IMR-90 (cell line): ENCODE results near the gene MAP3K5. TPM values are rescaled to one million over a fixed set of nuclear protein-coding genes. Genes with fewer than 3 reads are reported as not detected.

Experiments used
- ATAC-seq: fragments of 200-7000 bp; cut with Tn5 transposase; 2 replicates; pipeline ENCODE4 v1.9.1; 2020; ENCODE audit warnings: low read depth, mild to moderate bottlenecking, moderate library complexity
- BruUV-seq: library from RNA; stranded (reverse); fragments of 400-500 nt; replicated peaks from 2 replicates; lab custom pipeline; 2021; lab: Mats Ljungman, UMichigan
- CTCF ChIA-PET: fragments of 300-600 bp; formaldehyde crosslinking; extraction: SDS; loops from one replicate; lab custom pipeline; 2021; ENCODE audit warnings: antibody characterized with exemption; lab: Yijun Ruan, JAX
- POLR2A ChIA-PET: fragments of 300-600 bp; sonication (Branson Sonifier 250); formaldehyde crosslinking; loops from one replicate; lab custom pipeline; 2022; ENCODE audit warnings: antibody characterized with exemption; ENCODE audit not compliant: unreplicated experiment; lab: Charles Lee
- DNase-seq: peaks from one replicate; pipeline ENCODE4 v3.0.0; 2013
- H2AFZ ChIP-seq: replicated peaks from 2 replicates; pipeline ENCODE3; 2013; ENCODE audit warnings: low read length, mild to moderate bottlenecking; ENCODE audit not compliant: poor library complexity
- H2AK5ac ChIP-seq: 2 replicates; pipeline ENCODE4 v1.6.1; 2013; ENCODE audit warnings: low read depth, low read length, inconsistent platforms
- H2AK9ac ChIP-seq: replicated peaks from 2 replicates; pipeline ENCODE3; 2013; ENCODE audit warnings: mild to moderate bottlenecking, low read depth, low read length, moderate library complexity; ENCODE audit not compliant: poor library complexity
- H2BK120ac ChIP-seq: 2 replicates; pipeline ENCODE4 v1.6.1; 2013; ENCODE audit warnings: low read depth, low read length, inconsistent platforms
- H2BK15ac ChIP-seq: 3 replicates; pipeline ENCODE4 v1.6.1; 2013; ENCODE audit warnings: low read depth, low read length, inconsistent platforms
- H2BK20ac ChIP-seq: 2 replicates; pipeline ENCODE4 v1.6.1; 2013; ENCODE audit warnings: low read depth, mild to moderate bottlenecking, inconsistent platforms, low read length, moderate library complexity
- H2BK5ac ChIP-seq: 2 replicates; pipeline ENCODE4 v1.6.1; 2013; ENCODE audit warnings: mild to moderate bottlenecking, low read depth, low read length, inconsistent platforms; ENCODE audit not compliant: poor library complexity, severe bottlenecking
- H3K14ac ChIP-seq: replicated peaks from 2 replicates; pipeline ENCODE4 v1.6.1; 2013; ENCODE audit warnings: low read depth, low read length, inconsistent platforms
- H3K18ac ChIP-seq: 2 replicates; pipeline ENCODE4 v1.6.1; 2013; ENCODE audit warnings: low read depth, low read length, control low read depth
- H3K23ac ChIP-seq: 2 replicates; pipeline ENCODE4 v1.6.1; 2013; ENCODE audit warnings: low read depth, low read length, inconsistent platforms
- H3K27ac ChIP-seq: 2 replicates; pipeline ENCODE4 v1.5.1; 2013; ENCODE audit warnings: mild to moderate bottlenecking, control low read depth, low read length; ENCODE audit not compliant: insufficient read depth
- H3K27me3 ChIP-seq: 2 replicates; pipeline ENCODE4 v1.6.1; 2013; ENCODE audit warnings: low read length; ENCODE audit not compliant: control insufficient read depth, insufficient read depth
- H3K36me3 ChIP-seq: 2 replicates; pipeline ENCODE4 v1.6.1; 2013; ENCODE audit warnings: low read length, mixed read lengths; ENCODE audit not compliant: control insufficient read depth, insufficient read depth
- H3K4ac ChIP-seq: 2 replicates; pipeline ENCODE4 v1.6.1; 2013; ENCODE audit warnings: low read depth, low read length, inconsistent platforms
- H3K4me1 ChIP-seq: 2 replicates; pipeline ENCODE4 v1.6.1; 2013; ENCODE audit warnings: low read length, mixed read lengths; ENCODE audit not compliant: control insufficient read depth, insufficient read depth
- H3K4me2 ChIP-seq: 2 replicates; pipeline ENCODE4 v1.6.1; 2013; ENCODE audit warnings: low read depth, mild to moderate bottlenecking, control low read depth, low read length, moderate library complexity
- H3K4me3 ChIP-seq: 2 replicates; pipeline ENCODE4 v1.5.1; 2013; ENCODE audit warnings: low read depth, mild to moderate bottlenecking, control low read depth, low read length, moderate library complexity; ENCODE audit not compliant: insufficient read depth
- H3K56ac ChIP-seq: 2 replicates; pipeline ENCODE4 v1.6.1; 2013; ENCODE audit warnings: low read length, inconsistent platforms; ENCODE audit not compliant: insufficient read depth; ENCODE audit errors: extremely low read depth
- H3K79me1 ChIP-seq, 2 experiments: 2 replicates each; pipeline ENCODE4 v1.6.1; 2013; ENCODE audit warnings: low read length in 2 of 2, inconsistent platforms in 1 of 2, low read depth in 1 of 2
- H3K9ac ChIP-seq: 2 replicates; pipeline ENCODE4 v1.6.1; 2013; ENCODE audit warnings: low read depth, low read length, control low read depth
- H3K9me1 ChIP-seq: 2 replicates; pipeline ENCODE4 v1.6.1; 2013; ENCODE audit warnings: low read length, inconsistent platforms; ENCODE audit not compliant: insufficient read depth
- H3K9me3 ChIP-seq: 2 replicates; pipeline ENCODE4 v1.6.1; 2013; ENCODE audit warnings: low read length; ENCODE audit not compliant: control insufficient read depth, insufficient read depth
- H4K20me1 ChIP-seq: 2 replicates; pipeline ENCODE4 v1.6.1; 2013; ENCODE audit warnings: low read length, inconsistent platforms; ENCODE audit not compliant: insufficient read depth
- H4K5ac ChIP-seq: 2 replicates; pipeline ENCODE4 v1.6.1; 2013; ENCODE audit warnings: mild to moderate bottlenecking, low read depth, low read length, control low read depth
- H4K8ac ChIP-seq, 2 experiments: 2 replicates each; pipeline ENCODE4 v1.6.1; 2013; ENCODE audit warnings: low read depth in 2 of 2, low read length in 2 of 2, control low read depth in 1 of 2, inconsistent platforms in 1 of 2
- H4K91ac ChIP-seq: 2 replicates; pipeline ENCODE4 v1.6.1; 2013; ENCODE audit warnings: low read depth, low read length, inconsistent platforms; ENCODE audit not compliant: insufficient read depth
- CHD1 ChIP-seq: IDR thresholded peaks from 2 replicates; pipeline ENCODE4 v1.6.1; 2012; ENCODE audit warnings: low read depth, low read length, improper control_type of control experiment
- CTCF ChIP-seq: conservative IDR thresholded peaks from 2 replicates; pipeline ENCODE4 v1.5.1; 2012; ENCODE audit warnings: mild to moderate bottlenecking, low read depth, low read length, improper control_type of control experiment
- NFE2L2 ChIP-seq: fragments of 150-350 bp; IDR thresholded peaks from 2 replicates; pipeline ENCODE4 v1.6.1; 2016; ENCODE audit warnings: low read depth, mild to moderate bottlenecking, low read length
- RFX5 ChIP-seq: IDR thresholded peaks from 2 replicates; pipeline ENCODE4 v1.8.0; 2012; ENCODE audit warnings: low read depth, mild to moderate bottlenecking, low read length, moderate library complexity
- WGBS, 2 experiments: methylation state at CpG; one replicate each; pipeline versions ENCODE4 v1.1.5 to v1.1.7; 2013; ENCODE audit warnings: missing lambda C conversion rate in 2 of 2; ENCODE audit not compliant: insufficient read length in 1 of 2; ENCODE audit errors: extremely low coverage in 2 of 2; 5-methylcytosine and 5-hydroxymethylcytosine counted together
- dilution Hi-C: fragments of 300-500 bp; cut with HindIII; formaldehyde crosslinking; loops from one replicate; pipeline ENCODE4 v1.14.3; 2018; ENCODE audit warnings: low sequenced_read_pairs; ENCODE audit not compliant: unreplicated experiment
- in situ Hi-C: fragments of 300-500 bp; cut with MboI; formaldehyde crosslinking; loops from 3 replicates; pipeline ENCODE4 v1.14.3; 2019; ENCODE audit warnings: low sequenced_read_pairs, inconsistent platforms, mixed read lengths
- intact Hi-C: fragments of 100-400 bp; cut with micrococcal nuclease; formaldehyde crosslinking; loops from 2 replicates; pipeline ENCODE4 v1.10.0; 2022
- polyA plus RNA-seq, 3 experiments: library from polyadenylated mRNA; depleted of rRNA; stranded (reverse); fragments of >200 nt; gene quantifications; 2 replicates each; pipeline ENCODE4 v1.2.3, GENCODE V29; 2012; ENCODE audit warnings: low replicate concordance in 1 of 3
- total RNA-seq: library from RNA; depleted of rRNA; stranded (reverse); fragments of >200 nt; gene quantifications from 2 replicates; pipeline ENCODE4 v1.2.3, GENCODE V29; 2012
- TF ChIP-seq, protein P1 (sequence below): fragments of 150-350 bp; IDR thresholded peaks from 2 replicates; pipeline ENCODE4 v1.6.1; 2016; ENCODE audit warnings: low read depth, mild to moderate bottlenecking, low read length, moderate library complexity, borderline replicate concordance

Gene MAP3K5
- total and polyA plus RNA-seq, 2 of the 4 experiments (the other 2 are of a cell fraction), result 5.4 to 17.6 TPM

- no peak for DNase-seq
- peak; percentile 47 for ATAC-seq
- peak overlapping the region; percentile 0 for H2AFZ ChIP-seq
Observed at GRCh38 chr6:136762022-136762975, 30.0 kb downstream of the MAP3K5 start.

More at GRCh38 chr6:136762022-136762975, 30.0 kb downstream of the MAP3K5 start:
- peak overlapping the region; percentile 45; the same call in 1 of the 2 replicates for H2AK5ac ChIP-seq
- in situ Hi-C loops (no loop called here), dilution Hi-C loops (no loop called here), intact Hi-C loops (no loop called here)
- H2BK15ac ChIP-seq, result no peak overlapping the region; the same call in 2 of the 3 replicates
- peaks cover 21% of the 10 kb centered on the region for H3K4me1 ChIP-seq
- ChIA-PET POLR2A (no interaction called here), CTCF (no interaction called here)
- H4K8ac ChIP-seq, result peak overlapping the region in 1 of 2 experiments; percentile 71; a peak in 1 of 4 replicates
- H2BK20ac ChIP-seq, result peak overlapping the region; percentile 3; the same call in 1 of the 2 replicates
- H3K14ac ChIP-seq, result peak overlapping the region; percentile 49; the same call in 1 of the 2 replicates
- H3K27ac ChIP-seq, result peak overlapping the region; percentile 56; the same call in 1 of the 2 replicates
- H2BK5ac ChIP-seq, result no peak overlapping the region
- peaks cover 54% of the 10 kb centered on the region; the same call in 1 of the 2 replicates for H4K20me1 ChIP-seq
- BruUV-seq, result no TSS peak
- H4K91ac ChIP-seq, result no peak overlapping the region
- H3K56ac ChIP-seq, result no peak overlapping the region
- no peaks in the 10 kb centered on the region for H3K9me3 ChIP-seq
- peak overlapping the region; percentile 63 for H3K18ac ChIP-seq
- H3K79me1 ChIP-seq, result peaks cover 47 to 74% of the 10 kb centered on the region in 2 experiments
- H4K5ac ChIP-seq, result peak overlapping the region; percentile 59
- no peak overlapping the region; the same call in 1 of the 2 replicates for H2BK120ac ChIP-seq
- H3K27me3 ChIP-seq, result no peaks in the 10 kb centered on the region
- H3K36me3 ChIP-seq, result no peaks in the 10 kb centered on the region
- H3K4me3 ChIP-seq, result no peak overlapping the region
- WGBS, 2 experiments, result no CpG with 5 or more reads among the region's 3 CpGs
- no peak overlapping the region for H3K9ac ChIP-seq
- H3K9me1 ChIP-seq, result peaks cover 18% of the 10 kb centered on the region
- H3K4ac ChIP-seq, result peak overlapping the region; percentile 36; the same call in 1 of the 2 replicates
- no peak for TF ChIP-seq NFE2L2
- TF ChIP-seq RFX5, result no peak
- TF ChIP-seq, protein P1, sequence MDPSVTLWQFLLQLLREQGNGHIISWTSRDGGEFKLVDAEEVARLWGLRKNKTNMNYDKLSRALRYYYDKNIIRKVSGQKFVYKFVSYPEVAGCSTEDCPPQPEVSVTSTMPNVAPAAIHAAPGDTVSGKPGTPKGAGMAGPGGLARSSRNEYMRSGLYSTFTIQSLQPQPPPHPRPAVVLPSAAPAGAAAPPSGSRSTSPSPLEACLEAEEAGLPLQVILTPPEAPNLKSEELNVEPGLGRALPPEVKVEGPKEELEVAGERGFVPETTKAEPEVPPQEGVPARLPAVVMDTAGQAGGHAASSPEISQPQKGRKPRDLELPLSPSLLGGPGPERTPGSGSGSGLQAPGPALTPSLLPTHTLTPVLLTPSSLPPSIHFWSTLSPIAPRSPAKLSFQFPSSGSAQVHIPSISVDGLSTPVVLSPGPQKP, result no peak
- TF ChIP-seq CHD1, result no peak
- no peak for TF ChIP-seq CTCF
- peak overlapping the region; percentile 82; the same call in 1 of the 2 replicates for H3K23ac ChIP-seq
- H2AK9ac ChIP-seq, result no peak overlapping the region
- H3K4me2 ChIP-seq, result peak overlapping the region; percentile 93
